Psoas muscle (tissue), 8 donors: ENCODE data around the gene KCNMB2. TPM values are rescaled to one million over a fixed set of nuclear protein-coding genes. Genes with fewer than 3 reads are reported as not detected.

ENCODE experiments used
- ATAC-seq, 4 donors: fragments of 200-7000 bp; cut with Tn5 transposase; one replicate each; pipeline ENCODE4 v1.9.1; 2020; ENCODE audit warnings: moderate library complexity in 3 of 4, mild to moderate bottlenecking in 2 of 4
- DNase-seq, 2 donors: peaks; one replicate each; pipeline ENCODE4 v3.0.0-alpha.2; 2020
- H3K27ac ChIP-seq: fragments of 200-600 bp; one replicate; pipeline ENCODE4 v1.8.0; 2022
- H3K27me3 ChIP-seq, 3 donors: fragments of 200-600 bp in 1 of 3; one replicate each; pipeline versions ENCODE4 v1.6.1 to v1.8.0; 2013 to 2022; ENCODE audit warnings: low read length in 2 of 3, mild to moderate bottlenecking in 2 of 3, moderate library complexity in 1 of 3; ENCODE audit not compliant: insufficient read depth in 3 of 3
- H3K36me3 ChIP-seq, 2 donors: fragments of 200-600 bp in 1 of 2; one replicate each; pipeline versions ENCODE4 v1.6.1 to v1.8.0; 2013 to 2022; ENCODE audit warnings: low read depth in 1 of 2, mild to moderate bottlenecking in 1 of 2, moderate library complexity in 1 of 2; ENCODE audit not compliant: insufficient read depth in 1 of 2
- H3K4me1 ChIP-seq: fragments of 200-600 bp; one replicate; pipeline ENCODE4 v1.8.0; 2022
- H3K4me3 ChIP-seq: fragments of 200-600 bp; one replicate; pipeline ENCODE4 v1.8.0; 2022; ENCODE audit warnings: mild to moderate bottlenecking
- H3K9me3 ChIP-seq: fragments of 200-600 bp; one replicate; pipeline ENCODE4 v1.8.0; 2022
- CTCF ChIP-seq: fragments of 200-600 bp; IDR thresholded peaks from one replicate; pipeline ENCODE4 v1.8.0; 2022; ENCODE audit warnings: antibody characterized with exemption
- WGBS, 3 donors: extraction: QIAGEN DNeasy Blood & Tissue Kit; methylation state at CpG; one replicate each; pipeline versions ENCODE4 v1.1.6 to v1.1.7; 2013; 5-methylcytosine and 5-hydroxymethylcytosine counted together
- intact Hi-C, 2 donors: fragments of 100-400 bp; cut with DNase I; formaldehyde crosslinking; loops; one replicate each; pipeline versions ENCODE4 v1.11.0 to v1.14.2; 2022
- polyA plus RNA-seq, 3 donors: library from polyadenylated mRNA; stranded (reverse); fragments of 200-250 nt; gene quantifications; one replicate each; pipeline ENCODE4 v1.2.3, GENCODE V29; 2013
- total RNA-seq, 4 donors: library from RNA; stranded (reverse); fragmentation: NEBNext Ultra II Directional in 2 of 4; extraction: Animal tissue kit (Norgen Biotek cat#: 25700) in 2 of 4; gene quantifications; one replicate each; pipeline versions ENCODE4 v1.2.1 to v1.2.4, GENCODE V29; 2021 to 2023
- donor health status: healthy with polysubstance abuse.
- donor health status: DM: no; HTN: no; CAD: no; lungs with moderate emphysema.
- donor health status: Bipolar disorder and iron deficiency.
- donor health status: healthy.
- donor health status: DM: yes; HTN: yes; CAD: no.
- donor health status: DM: no; HTN: no; CAD: no.
- donor health status: DM: no; HTN: no; CAD: no.
- donor health status: DM: yes; HTN: yes; CAD: no.

Gene KCNMB2
- total and polyA plus RNA-seq, 7 donors, result not detected

- Histone ChIP-seq H3K4me3 (no peak overlapping the region), H3K27ac (no peak overlapping the region), H3K4me1 (no peaks in the 10 kb centered on the region), H3K27me3 (no peaks in the 10 kb centered on the region), H3K36me3 (no peaks in the 10 kb centered on the region), H3K9me3 (no peaks in the 10 kb centered on the region)
- ATAC-seq (no peak), DNase-seq (no peak)
- WGBS, 3 donors, result 81 to 90% (median 85%) methylated on average over 1 of the region's 1 CpG
- intact Hi-C loops, result no loop called here
- TF ChIP-seq CTCF, result no peak
These were observed 226.1 kb downstream of the KCNMB2 start for GRCh38 chr3:178762385-178762784.

GRCh38 chr3:178765472-178765871 is 229.2 kb downstream of the KCNMB2 start:
- intact Hi-C loops, result no loop called here

GRCh38 chr3:178767581-178767980 is 231.3 kb downstream of the KCNMB2 start:
- H3K4me3 ChIP-seq, result no peak overlapping the region
- H3K4me1 ChIP-seq, result no peaks in the 10 kb centered on the region
- ATAC-seq, result no peak
- intact Hi-C loops, result no loop called here
- no peak for DNase-seq
- H3K27me3 ChIP-seq, result no peaks in the 10 kb centered on the region
- no peaks in the 10 kb centered on the region for H3K36me3 ChIP-seq
- TF ChIP-seq CTCF, result no peak
- no peaks in the 10 kb centered on the region for H3K9me3 ChIP-seq
- no peak overlapping the region for H3K27ac ChIP-seq

More at GRCh38 chr3:178765472-178765871, 229.2 kb downstream of the KCNMB2 start:
- Histone ChIP-seq H3K27ac (no peak overlapping the region), H3K4me1 (no peaks in the 10 kb centered on the region), H3K9me3 (no peaks in the 10 kb centered on the region), H3K27me3 (no peaks in the 10 kb centered on the region), H3K4me3 (no peak overlapping the region), H3K36me3 (no peaks in the 10 kb centered on the region)
- TF ChIP-seq CTCF, result no peak
- ATAC-seq (no peak), DNase-seq (no peak)
- WGBS, 3 donors, result 74 to 82% (median 76%) methylated on average over 6 of the region's 6 CpGs

GRCh38 chr3:178768072-178768864 is 232.0 kb downstream of the KCNMB2 start:
- WGBS, 3 donors, result 83 to 90% (median 86%) methylated on average over 5 of the region's 5 CpGs
- ATAC-seq, result no peak

More at GRCh38 chr3:178768072-178768864, 232.0 kb downstream of the KCNMB2 start:
- Histone ChIP-seq H3K9me3 (no peaks in the 10 kb centered on the region), H3K27me3 (no peaks in the 10 kb centered on the region), H3K4me1 (no peaks in the 10 kb centered on the region), H3K36me3 (no peaks in the 10 kb centered on the region), H3K4me3 (no peak overlapping the region), H3K27ac (no peak overlapping the region)
- no peak for TF ChIP-seq CTCF
- intact Hi-C loops, result no loop called here
- DNase-seq, result no peak
